ENCODE data around the gene GOLGB1. TPM values are rescaled to one million over a fixed set of nuclear protein-coding genes. Genes with fewer than 3 reads are reported as not detected.
"Not testable (repeated sequence)": the region's sequence is repeated elsewhere in the genome, so short reads cannot be mapped to it uniquely, and the experiment has no call there.

GOLGB1 gene
- total and polyA plus RNA-seq, 2 of the 4 experiments (the other 2 are of a cell fraction) = 13.3 to 30.3 TPM

DNA sequence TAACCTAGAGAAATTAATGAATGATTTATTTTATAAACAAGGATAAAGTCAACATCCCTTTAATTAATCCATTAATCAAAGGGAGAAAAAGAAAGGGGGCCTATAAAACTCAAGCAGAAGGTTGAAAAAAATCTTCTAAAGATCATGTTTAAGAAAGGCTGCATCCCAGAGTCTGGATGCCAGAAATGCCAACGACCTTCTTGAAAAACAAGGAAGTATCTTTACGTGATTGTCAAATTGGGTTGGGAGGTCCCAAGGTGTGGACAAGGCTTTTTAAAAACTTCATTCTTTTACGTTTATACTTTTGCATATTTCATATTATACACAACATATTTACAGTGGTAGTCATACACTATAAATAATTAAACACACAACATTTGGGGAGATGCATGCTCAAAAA, 1.6 kb downstream of the GOLGB1 start:
- intact Hi-C loops (cut with micrococcal nuclease) = loop anchor here (5.0 kb wide), 2 partner anchors 201 to 509 kb away; partner anchors contain the start of gene POLQ
- CTCF ChIA-PET = no interaction called here

DNA sequence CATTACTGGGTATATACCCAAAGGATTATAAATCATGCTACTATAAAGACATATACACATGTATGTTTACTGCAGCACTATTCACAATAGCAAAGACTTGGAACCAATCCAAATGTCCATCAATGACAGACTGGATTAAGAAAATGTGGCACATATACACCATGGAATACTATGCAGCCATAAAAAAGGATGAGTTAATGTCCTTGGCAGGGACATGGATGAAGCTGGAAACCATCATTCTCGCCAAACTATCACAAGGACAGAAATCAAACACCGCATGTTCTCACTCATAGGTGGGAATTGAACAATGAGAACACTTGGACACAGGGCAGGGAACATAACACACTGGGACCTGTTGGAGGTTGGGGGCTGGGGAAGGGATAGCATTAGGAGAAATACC, 6.4 kb downstream of the GOLGB1 start:
- H4K20me1 ChIP-seq (ENCODE audit: insufficient read depth, low read length) = peaks cover 19% of the 10 kb centered on the region
- no CpG with 5 or more reads among the region's 2 CpGs for WGBS, 2 experiments (ENCODE audit: extremely low coverage in 2 of 2, insufficient read length in 1 of 2)

More for the DNA sequence above, 1.6 kb downstream of the GOLGB1 start:
- Histone ChIP-seq H3K36me3 (ENCODE audit: control insufficient read depth, insufficient read depth, low read length) (no peaks in the 10 kb centered on the region; the same call in 1 of the 2 replicates), H2AK9ac (replicated peaks; ENCODE audit: low read depth, low read length, poor library complexity) (no peak overlapping the region), H3K27me3 (ENCODE audit: control insufficient read depth, insufficient read depth, low read length) (no peaks in the 10 kb centered on the region), H3K14ac (replicated peaks; ENCODE audit: low read depth, low read length) (no peak overlapping the region), H4K91ac (ENCODE audit: insufficient read depth, low read depth, low read length) (no peak overlapping the region), H3K27ac (ENCODE audit: insufficient read depth, low read length) (no peak overlapping the region), H2BK20ac (ENCODE audit: low read depth, low read length) (no peak overlapping the region), H3K4me3 (ENCODE audit: insufficient read depth, low read depth, low read length) (peak overlapping the region; percentile 72), H3K79me1 (ENCODE audit: low read depth in 1 of 2, low read length in 2 of 2) (peaks cover 14 to 38% of the 10 kb centered on the region in 2 experiments; a peak in 3 of 4 replicates), H4K8ac (ENCODE audit: low read depth in 2 of 2, low read length in 2 of 2) (no peak overlapping the region), H2BK15ac (ENCODE audit: low read depth, low read length) (no peak overlapping the region), H3K9ac (ENCODE audit: low read depth, low read length) (no peak overlapping the region), H3K4me2 (ENCODE audit: low read depth, low read length) (peak overlapping the region; percentile 85), H4K5ac (ENCODE audit: low read depth, low read length) (no peak overlapping the region), H3K9me3 (ENCODE audit: control insufficient read depth, insufficient read depth, low read length) (no peaks in the 10 kb centered on the region), H2AK5ac (ENCODE audit: low read depth, low read length) (no peak overlapping the region), H2AFZ (replicated peaks; ENCODE audit: low read length, poor library complexity) (no peak overlapping the region), H3K4me1 (ENCODE audit: control insufficient read depth, insufficient read depth, low read length) (no peaks in the 10 kb centered on the region), H3K56ac (ENCODE audit: extremely low read depth, insufficient read depth, low read length) (no peak overlapping the region), H3K23ac (ENCODE audit: low read depth, low read length) (no peak overlapping the region), H3K18ac (ENCODE audit: low read depth, low read length) (no peak overlapping the region), H2BK120ac (ENCODE audit: low read depth, low read length) (no peak overlapping the region), H4K20me1 (ENCODE audit: insufficient read depth, low read length) (peaks cover 12% of the 10 kb centered on the region), H3K4ac (ENCODE audit: low read depth, low read length) (no peak overlapping the region), H3K9me1 (ENCODE audit: insufficient read depth, low read length) (0 out of 2 replicates have a peak, but pooled peaks cover 4% of the 10 kb centered on the region), H2BK5ac (ENCODE audit: low read depth, low read length, poor library complexity, severe bottlenecking) (no peak overlapping the region)
- POLR2A ChIA-PET (ENCODE audit: unreplicated experiment) = no interaction called here
- DNase-seq (no peak), ATAC-seq (ENCODE audit: low read depth) (no peak)
- in situ Hi-C loops (cut with MboI; ENCODE audit: low sequenced_read_pairs) (no loop called here), dilution Hi-C loops (cut with HindIII; ENCODE audit: low sequenced_read_pairs, unreplicated experiment) (no loop called here)
- TF ChIP-seq, protein P1, sequence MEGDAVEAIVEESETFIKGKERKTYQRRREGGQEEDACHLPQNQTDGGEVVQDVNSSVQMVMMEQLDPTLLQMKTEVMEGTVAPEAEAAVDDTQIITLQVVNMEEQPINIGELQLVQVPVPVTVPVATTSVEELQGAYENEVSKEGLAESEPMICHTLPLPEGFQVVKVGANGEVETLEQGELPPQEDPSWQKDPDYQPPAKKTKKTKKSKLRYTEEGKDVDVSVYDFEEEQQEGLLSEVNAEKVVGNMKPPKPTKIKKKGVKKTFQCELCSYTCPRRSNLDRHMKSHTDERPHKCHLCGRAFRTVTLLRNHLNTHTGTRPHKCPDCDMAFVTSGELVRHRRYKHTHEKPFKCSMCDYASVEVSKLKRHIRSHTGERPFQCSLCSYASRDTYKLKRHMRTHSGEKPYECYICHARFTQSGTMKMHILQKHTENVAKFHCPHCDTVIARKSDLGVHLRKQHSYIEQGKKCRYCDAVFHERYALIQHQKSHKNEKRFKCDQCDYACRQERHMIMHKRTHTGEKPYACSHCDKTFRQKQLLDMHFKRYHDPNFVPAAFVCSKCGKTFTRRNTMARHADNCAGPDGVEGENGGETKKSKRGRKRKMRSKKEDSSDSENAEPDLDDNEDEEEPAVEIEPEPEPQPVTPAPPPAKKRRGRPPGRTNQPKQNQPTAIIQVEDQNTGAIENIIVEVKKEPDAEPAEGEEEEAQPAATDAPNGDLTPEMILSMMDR (conservative IDR thresholded peaks at IDR 0.05; ENCODE audit: low read depth, low read length) = no peak
- no peak for TF ChIP-seq CEBPB (IDR thresholded peaks at IDR 0.05; ENCODE audit: low read depth, low read length)
- BruUV-seq (replicated peaks) = no TSS peak
- WGBS, 2 experiments (ENCODE audit: extremely low coverage in 2 of 2, insufficient read length in 1 of 2) = no CpG with 5 or more reads among the region's 3 CpGs

More for the DNA sequence above, 6.4 kb downstream of the GOLGB1 start:
- H2AK9ac ChIP-seq (replicated peaks; ENCODE audit: low read depth, low read length, poor library complexity); H3K9ac ChIP-seq (ENCODE audit: low read depth, low read length); H2BK15ac ChIP-seq (ENCODE audit: low read depth, low read length); H3K27ac ChIP-seq (ENCODE audit: insufficient read depth, low read length); POLR2A ChIA-PET (ENCODE audit: unreplicated experiment); H2BK120ac ChIP-seq (ENCODE audit: low read depth, low read length); H3K4me1 ChIP-seq (ENCODE audit: control insufficient read depth, insufficient read depth, low read length); H3K4ac ChIP-seq (ENCODE audit: low read depth, low read length); H3K27me3 ChIP-seq (ENCODE audit: control insufficient read depth, insufficient read depth, low read length); H3K9me1 ChIP-seq (ENCODE audit: insufficient read depth, low read length); dilution Hi-C loops (cut with HindIII; ENCODE audit: low sequenced_read_pairs, unreplicated experiment); BruUV-seq (replicated peaks); in situ Hi-C loops (cut with MboI; ENCODE audit: low sequenced_read_pairs); H3K9me3 ChIP-seq (ENCODE audit: control insufficient read depth, insufficient read depth, low read length); H3K18ac ChIP-seq (ENCODE audit: low read depth, low read length); H3K56ac ChIP-seq (ENCODE audit: extremely low read depth, insufficient read depth, low read length); H3K36me3 ChIP-seq (ENCODE audit: control insufficient read depth, insufficient read depth, low read length); H3K4me2 ChIP-seq (ENCODE audit: low read depth, low read length); H3K23ac ChIP-seq (ENCODE audit: low read depth, low read length); DNase-seq; intact Hi-C loops (cut with micrococcal nuclease); H2BK5ac ChIP-seq (ENCODE audit: low read depth, low read length, poor library complexity, severe bottlenecking); H4K91ac ChIP-seq (ENCODE audit: insufficient read depth, low read depth, low read length); H2BK20ac ChIP-seq (ENCODE audit: low read depth, low read length); H2AFZ ChIP-seq (replicated peaks; ENCODE audit: low read length, poor library complexity); CTCF ChIA-PET; H4K5ac ChIP-seq (ENCODE audit: low read depth, low read length); ATAC-seq (ENCODE audit: low read depth); H3K14ac ChIP-seq (replicated peaks; ENCODE audit: low read depth, low read length); H3K4me3 ChIP-seq (ENCODE audit: insufficient read depth, low read depth, low read length); H2AK5ac ChIP-seq (ENCODE audit: low read depth, low read length); H4K8ac ChIP-seq (ENCODE audit: low read depth in 2 of 2, low read length in 2 of 2): not testable (repeated sequence)
- H3K79me1 ChIP-seq (ENCODE audit: low read depth in 1 of 2, low read length in 2 of 2) = peaks cover 19 to 36% of the 10 kb centered on the region in 2 experiments
